GM18868 (cell line): ENCODE results near the gene SNAPC4.
"Not testable (repeated sequence)": the region's sequence is repeated elsewhere in the genome, so short reads cannot be mapped to it uniquely, and the experiment has no call there.

Source experiments
- ATAC-seq: cut with Tn5 transposase; IDR thresholded peaks from one replicate; pipeline ENCODE4 v1.9.1; 2021; ENCODE audit warnings: mild to moderate bottlenecking, moderate library complexity; ENCODE audit not compliant: unreplicated experiment

Gene SNAPC4

GRCh38 chr9:136410500-136411287, 10.7 kb upstream of the SNAPC4 start, which contains the start of the genes ENTR1 and PMPCA:
Gene ENTR1, minus strand, starts transcription at chr9:136410614. Its CDS starts 217 bp downstream, at chr9:136410397.
Gene PMPCA, plus strand, starts transcription at chr9:136410658. Its CDS starts 11 bp downstream, at chr9:136410669.
- ATAC-seq, result peak; percentile 81

- ATAC-seq, result peak; percentile 12
Measured at GRCh38 chr9:136409557-136410455, 9.8 kb upstream of the SNAPC4 start.

GRCh38 chr9:136407911-136408310, 7.9 kb upstream of the SNAPC4 start:
- no peak for ATAC-seq

- not testable (repeated sequence) for ATAC-seq
Measured at GRCh38 chr9:136407061-136407460, 7.1 kb upstream of the SNAPC4 start.

GRCh38 chr9:136405904-136406303, 5.9 kb upstream of the SNAPC4 start:
- not testable (repeated sequence) for ATAC-seq

GRCh38 chr9:136405481-136405880, 5.5 kb upstream of the SNAPC4 start:
- ATAC-seq, result no peak

GRCh38 chr9:136404801-136405136, 4.8 kb upstream of the SNAPC4 start:
- ATAC-seq, result no peak

GRCh38 chr9:136403915-136404800, 4.2 kb upstream of the SNAPC4 start:
- no peak for ATAC-seq

GRCh38 chr9:136403538-136403914, 3.6 kb upstream of the SNAPC4 start:
- ATAC-seq, result peak; percentile 36

GRCh38 chr9:136402067-136402466, 2.1 kb upstream of the SNAPC4 start:
- no peak for ATAC-seq

- no peak for ATAC-seq
Measured at GRCh38 chr9:136401173-136401922, 1.4 kb upstream of the SNAPC4 start.

- ATAC-seq, result no peak
Measured at GRCh38 chr9:136399176-136400037, 563 bp downstream of the SNAPC4 start.

- ATAC-seq, result no peak
Measured at GRCh38 chr9:136398286-136398685, 1.7 kb downstream of the SNAPC4 start.

GRCh38 chr9:136397643-136398042, 2.3 kb downstream of the SNAPC4 start:
- ATAC-seq, result no peak

GRCh38 chr9:136396219-136396515, 3.8 kb downstream of the SNAPC4 start:
- ATAC-seq, result no peak

GRCh38 chr9:136395345-136396218, 4.4 kb downstream of the SNAPC4 start:
- ATAC-seq, result no peak

- ATAC-seq, result no peak
Measured at GRCh38 chr9:136395020-136395340, 5.0 kb downstream of the SNAPC4 start.

- ATAC-seq, result no peak
Measured at GRCh38 chr9:136394312-136395019, 5.5 kb downstream of the SNAPC4 start.
